ENCODE data around the gene DPF3.

Gene DPF3

GRCh38 chr14:72679141-72679535 is 214.8 kb downstream of the DPF3 start:
- no peak for DNase-seq (ENCODE audit: low read depth, low spot score)
- H3K4me3 ChIP-seq (ENCODE audit: low read length), result no peak overlapping the region

GRCh38 chr14:72678356-72678755 is 215.5 kb downstream of the DPF3 start:
- no peak for DNase-seq (ENCODE audit: low read depth, low spot score)
- no peak overlapping the region for H3K4me3 ChIP-seq (ENCODE audit: low read length)

- DNase-seq (ENCODE audit: low read depth, low spot score), result no peak
- H3K4me3 ChIP-seq (ENCODE audit: low read length), result no peak overlapping the region
These were observed 216.2 kb downstream of the DPF3 start for GRCh38 chr14:72677664-72678063.

GRCh38 chr14:72675126-72675525 is 218.8 kb downstream of the DPF3 start:
- H3K4me3 ChIP-seq (ENCODE audit: low read length), result no peak overlapping the region
- DNase-seq (ENCODE audit: low read depth, low spot score), result no peak

- no peak for DNase-seq (ENCODE audit: low read depth, low spot score)
These were observed 220.7 kb downstream of the DPF3 start for GRCh38 chr14:72673179-72673578.

GRCh38 chr14:72666610-72667009 is 227.3 kb downstream of the DPF3 start:
- no peak overlapping the region for H3K4me3 ChIP-seq (ENCODE audit: low read length)
- no peak for DNase-seq (ENCODE audit: low read depth, low spot score)

More at GRCh38 chr14:72673179-72673578, 220.7 kb downstream of the DPF3 start:
- no peak overlapping the region for H3K4me3 ChIP-seq (ENCODE audit: low read length)

- H3K4me3 ChIP-seq (ENCODE audit: low read length), result no peak overlapping the region
- DNase-seq (ENCODE audit: low read depth, low spot score), result no peak
These were observed 228.6 kb downstream of the DPF3 start for GRCh38 chr14:72665259-72665658.

- DNase-seq (ENCODE audit: low read depth, low spot score), result no peak
- no peak overlapping the region for H3K4me3 ChIP-seq (ENCODE audit: low read length)
These were observed 229.2 kb downstream of the DPF3 start for GRCh38 chr14:72664651-72665050.

GRCh38 chr14:72663956-72664650 is 229.8 kb downstream of the DPF3 start:
- no peak for DNase-seq (ENCODE audit: low read depth, low spot score)

GRCh38 chr14:72663076-72663487 is 230.8 kb downstream of the DPF3 start:
- DNase-seq (ENCODE audit: low read depth, low spot score), result no peak
- no peak overlapping the region for H3K4me3 ChIP-seq (ENCODE audit: low read length)

More at GRCh38 chr14:72663956-72664650, 229.8 kb downstream of the DPF3 start:
- no peak overlapping the region for H3K4me3 ChIP-seq (ENCODE audit: low read length)

- no peak overlapping the region for H3K4me3 ChIP-seq (ENCODE audit: low read length)
- no peak for DNase-seq (ENCODE audit: low read depth, low spot score)
These were observed 231.7 kb downstream of the DPF3 start for GRCh38 chr14:72662214-72662613.

GRCh38 chr14:72657214-72657921 is 236.5 kb downstream of the DPF3 start:
- no peak for DNase-seq (ENCODE audit: low read depth, low spot score)
- no peak overlapping the region for H3K4me3 ChIP-seq (ENCODE audit: low read length)

GRCh38 chr14:72653026-72653425 is 240.9 kb downstream of the DPF3 start:
- no peak overlapping the region for H3K4me3 ChIP-seq (ENCODE audit: low read length)
- no peak for DNase-seq (ENCODE audit: low read depth, low spot score)

GRCh38 chr14:72652179-72652578 is 241.7 kb downstream of the DPF3 start:
- DNase-seq (ENCODE audit: low read depth, low spot score), result no peak
- H3K4me3 ChIP-seq (ENCODE audit: low read length), result no peak overlapping the region

GRCh38 chr14:72651714-72652113 is 242.2 kb downstream of the DPF3 start:
- no peak overlapping the region for H3K4me3 ChIP-seq (ENCODE audit: low read length)
- no peak for DNase-seq (ENCODE audit: low read depth, low spot score)

GRCh38 chr14:72651081-72651480 is 242.8 kb downstream of the DPF3 start:
- DNase-seq (ENCODE audit: low read depth, low spot score), result no peak

GRCh38 chr14:72649603-72650227 is 244.2 kb downstream of the DPF3 start:
- no peak for DNase-seq (ENCODE audit: low read depth, low spot score)
- H3K4me3 ChIP-seq (ENCODE audit: low read length), result no peak overlapping the region

More at GRCh38 chr14:72651081-72651480, 242.8 kb downstream of the DPF3 start:
- H3K4me3 ChIP-seq (ENCODE audit: low read length), result no peak overlapping the region

- no peak for DNase-seq (ENCODE audit: low read depth, low spot score)
These were observed 246.1 kb downstream of the DPF3 start for GRCh38 chr14:72647782-72648181.

GRCh38 chr14:72646861-72647528 is 246.9 kb downstream of the DPF3 start:
- H3K4me3 ChIP-seq (ENCODE audit: low read length), result no peak overlapping the region
- no peak for DNase-seq (ENCODE audit: low read depth, low spot score)

More at GRCh38 chr14:72647782-72648181, 246.1 kb downstream of the DPF3 start:
- no peak overlapping the region for H3K4me3 ChIP-seq (ENCODE audit: low read length)

GRCh38 chr14:72645706-72646105 is 248.2 kb downstream of the DPF3 start:
- no peak overlapping the region for H3K4me3 ChIP-seq (ENCODE audit: low read length)
- DNase-seq (ENCODE audit: low read depth, low spot score), result no peak

All from Jurkat, Clone E6-1 (cell line).